HepG2 (cell line): ENCODE measurements around the gene METTL4. TPM values are rescaled to one million over a fixed set of nuclear protein-coding genes. Genes with fewer than 3 reads are reported as not detected.
A peak's percentile ranks its signal among the peaks of the same experiment; 100 is the strongest.

Experiments used
- ATAC-seq: fragments of 200-7000 bp; cut with Tn5 transposase; 3 replicates; pipeline ENCODE4 v1.9.1; 2020; ENCODE audit warnings: mild to moderate bottlenecking, moderate library complexity
- BruUV-seq: library from RNA; stranded (reverse); fragments of 400-500 nt; replicated peaks from 2 replicates; lab custom pipeline; 2021; lab: Mats Ljungman, UMichigan
- CTCF ChIA-PET: fragments of 300-600 bp; formaldehyde crosslinking; extraction: SDS; loops from one replicate; lab custom pipeline; 2021; ENCODE audit warnings: low total read pairs, inconsistent platforms, low intra/inter-chr PET ratio; lab: Yijun Ruan, JAX
- POLR2A ChIA-PET: fragments of 350-600 bp; sonication (Branson Sonifier 250); formaldehyde crosslinking; loops from one replicate; lab custom pipeline; 2020; ENCODE audit warnings: antibody characterized with exemption, inconsistent platforms; lab: Yijun Ruan, JAX
- DNase-seq: peaks from one replicate; pipeline ENCODE4 v3.0.0-alpha.2; 2015; ENCODE audit warnings: low spot score
- FAIRE-seq: peaks from 3 replicates; lab custom pipeline; 2011; peaks lifted over from hg19 to GRCh38; lab: Jason Lieb, UNC
- H2AFZ ChIP-seq: one replicate; pipeline ENCODE4 v1.6.1; 2011; ENCODE audit warnings: low read length, inconsistent platforms
- H3K27ac ChIP-seq: fragments of 300-600 bp; 3 replicates; pipeline ENCODE4 v1.8.0; 2011; ENCODE audit warnings: mixed run types, mild to moderate bottlenecking, mixed read lengths, low read length, inconsistent platforms; ENCODE audit not compliant: insufficient read depth; ENCODE audit errors: extremely low read length
- H3K27me3 ChIP-seq, 2 experiments: fragments of 200-600 bp in 1 of 2; 2 replicates in 1 of 2; 3 replicates in 1 of 2; pipeline versions ENCODE4 v1.6.0 to v1.8.0; 2011; ENCODE audit warnings: low read length in 2 of 2, mild to moderate bottlenecking in 2 of 2, moderate library complexity in 2 of 2, inconsistent platforms in 1 of 2; ENCODE audit not compliant: insufficient read depth in 2 of 2, control insufficient read depth in 1 of 2
- H3K36me3 ChIP-seq, 2 experiments: fragments of 200-600 bp in 1 of 2; replicated peaks in 1 of 2; 2 replicates in 1 of 2; 3 replicates in 1 of 2; pipeline versions ENCODE4 v1.5.1 to v1.8.0; 2011; ENCODE audit warnings: low read length in 2 of 2, inconsistent platforms in 1 of 2; ENCODE audit not compliant: insufficient read depth in 2 of 2, control insufficient read depth in 1 of 2
- H3K4me1 ChIP-seq: 2 replicates; pipeline ENCODE4 v1.5.1; 2012; ENCODE audit warnings: low read length, inconsistent platforms; ENCODE audit not compliant: insufficient read depth
- H3K4me2 ChIP-seq: 2 replicates; pipeline ENCODE4 v1.6.0; 2011; ENCODE audit warnings: low read depth, low read length, inconsistent platforms
- H3K4me3 ChIP-seq, 3 experiments: fragments of 200-600 bp in 1 of 3; sonication (generic), shearing (Covaris generic) in 1 of 3; replicated peaks in 1 of 3; 2 replicates each; pipeline ENCODE4 v1.5.1; 2011 to 2016; ENCODE audit warnings: low read length in 3 of 3, inconsistent platforms in 2 of 3, low read depth in 2 of 3, mild to moderate bottlenecking in 2 of 3, control low read depth in 1 of 3, mixed read lengths in 1 of 3; ENCODE audit not compliant: insufficient read depth in 1 of 3
- H3K79me2 ChIP-seq: one replicate; pipeline ENCODE4 v1.6.1; 2011; ENCODE audit warnings: low read length, inconsistent platforms; ENCODE audit not compliant: insufficient read depth
- H3K9ac ChIP-seq: 2 replicates; pipeline ENCODE4 v1.6.0; 2011; ENCODE audit warnings: mild to moderate bottlenecking, low read depth, low read length, inconsistent platforms; ENCODE audit not compliant: insufficient read depth
- H3K9me3 ChIP-seq: 2 replicates; pipeline ENCODE4 v1.5.1; 2012; ENCODE audit warnings: mild to moderate bottlenecking, low read length
- H4K20me1 ChIP-seq: 2 replicates; pipeline ENCODE4 v1.6.0; 2011; ENCODE audit warnings: inconsistent platforms, mild to moderate bottlenecking, low read length, moderate library complexity; ENCODE audit not compliant: insufficient read depth
- CREBL2 ChIP-seq: sonication (generic); formaldehyde crosslinking; IDR thresholded peaks from 2 replicates; pipeline ENCODE4 v1.8.1; 2023; ENCODE audit warnings: missing genetic modification reagents, mild to moderate bottlenecking, borderline replicate concordance
- FOXO4 ChIP-seq: sonication (generic); formaldehyde crosslinking; conservative IDR thresholded peaks from 2 replicates; pipeline ENCODE4 v1.8.1; 2023; ENCODE audit warnings: missing genetic modification reagents
- GABPA ChIP-seq, 2 experiments: IDR thresholded peaks; 2 replicates each; pipeline ENCODE4 v1.6.1; 2011 to 2016; ENCODE audit warnings: low read depth in 2 of 2, low read length in 1 of 2, missing biosample characterization in 1 of 2, missing genetic modification characterization in 1 of 2
- KLF15 ChIP-seq: sonication (generic); formaldehyde crosslinking; IDR thresholded peaks from 2 replicates; pipeline ENCODE4 v1.8.1; 2023; ENCODE audit warnings: borderline replicate concordance, mild to moderate bottlenecking, inconsistent platforms, missing genetic modification reagents, mixed read lengths
- NCOA1 ChIP-seq: sonication (generic); formaldehyde crosslinking; IDR thresholded peaks from 2 replicates; pipeline ENCODE4 v1.9.0; 2021; ENCODE audit warnings: missing genetic modification reagents
- SP1 ChIP-seq, 2 experiments: fragments of 450-650 bp in 1 of 2; sonication (generic) in 1 of 2; formaldehyde crosslinking in 1 of 2; IDR thresholded peaks; 2 replicates each; pipeline versions ENCODE4 v1.4.0 to v1.6.1; 2016 to 2020; ENCODE audit warnings: missing genetic modification reagents in 1 of 2
- STAG1 ChIP-seq: sonication (generic); formaldehyde crosslinking; IDR thresholded peaks from 2 replicates; pipeline ENCODE4 v1.4.0; 2020; ENCODE audit warnings: missing genetic modification reagents
- TAF15 ChIP-seq: fragments of 200-400 bp; formaldehyde crosslinking; IDR thresholded peaks from one replicate; pipeline ENCODE4 v1.6.1; 2018; ENCODE audit warnings: mild to moderate bottlenecking, low read depth, low read length; ENCODE audit not compliant: poor library complexity, severe bottlenecking
- TBX3 ChIP-seq: fragments of 450-650 bp; IDR thresholded peaks from 2 replicates; pipeline ENCODE4 v1.6.1; 2017; ENCODE audit warnings: antibody characterized with exemption, mild to moderate bottlenecking, inconsistent platforms, borderline replicate concordance
- TEAD2 ChIP-seq: sonication (generic); formaldehyde crosslinking; IDR thresholded peaks from 2 replicates; pipeline ENCODE4 v1.9.0; 2021; ENCODE audit warnings: missing genetic modification reagents
- THAP9 ChIP-seq: sonication (generic); formaldehyde crosslinking; IDR thresholded peaks from 2 replicates; pipeline ENCODE4; 2020; ENCODE audit warnings: missing genetic modification reagents, mild to moderate bottlenecking, borderline replicate concordance
- ZNF224 ChIP-seq: sonication (generic); formaldehyde crosslinking; IDR thresholded peaks from 2 replicates; pipeline ENCODE4 v1.5.0; 2020; ENCODE audit warnings: mild to moderate bottlenecking, missing genetic modification reagents
- ZNF816 ChIP-seq: sonication (generic); formaldehyde crosslinking; IDR thresholded peaks from 2 replicates; pipeline ENCODE4 v1.8.0; 2022; ENCODE audit warnings: missing genetic modification reagents, mild to moderate bottlenecking, borderline replicate concordance
- WGBS: methylation state at CpG from one replicate; pipeline ENCODE4 v1.1.6; 2017; ENCODE audit warnings: low lambda C conversion rate; 5-methylcytosine and 5-hydroxymethylcytosine counted together
- in situ Hi-C: cut with HindIII; loops from 2 replicates; pipeline ENCODE4 v1.10.0; 2017; ENCODE audit warnings: low pct_unique_long_range_greater_than_20kb; ENCODE audit not compliant: extremely low pct_ligation_motif_present
- intact Hi-C: fragments of 100-400 bp; cut with micrococcal nuclease; formaldehyde crosslinking; loops from one replicate; pipeline ENCODE4 v1.10.0; 2022; ENCODE audit not compliant: unreplicated experiment
- polyA plus RNA-seq, 8 experiments: library from polyadenylated mRNA; depleted of rRNA in 3 of 8; stranded (reverse) in 7 of 8; unstranded in 1 of 8; fragments of >200 nt; fragmentation: Illumina TruSeq in 4 of 8; extraction: Trizol in 4 of 8; gene quantifications; 2 replicates each; pipeline versions ENCODE4 v1.2.1 to v1.2.3, GENCODE V29; 2011 to 2016; ENCODE audit warnings: low read depth in 4 of 8, missing spikeins in 1 of 8, mixed read lengths in 1 of 8; ENCODE audit not compliant: insufficient read depth in 1 of 8
- total RNA-seq, 5 experiments: library from RNA; depleted of rRNA; stranded (reverse); fragments of >200 nt; fragmentation: Illumina TruSeq; extraction: Trizol; gene quantifications; 2 replicates each; pipeline ENCODE4 v1.2.3, GENCODE V29; 2016; ENCODE audit warnings: low read depth in 1 of 5

Gene METTL4
- total and polyA plus RNA-seq, 2 of the 13 experiments (the other 11 are each of a cell fraction or from before 2014, with no cell fraction given): 6.8 to 8.1 TPM

- Histone ChIP-seq H3K79me2 (no peaks in the 10 kb centered on the region), H3K27me3 (no peaks in the 10 kb centered on the region), H3K4me1 (no peaks in the 10 kb centered on the region), H3K9ac (no peak overlapping the region), H2AFZ (no peak overlapping the region), H4K20me1 (no peaks in the 10 kb centered on the region), H3K36me3 (peaks cover 2 to 30% of the 10 kb centered on the region in 2 experiments; a peak in 4 of 5 replicates), H3K4me2 (no peak overlapping the region), H3K9me3 (no peaks in the 10 kb centered on the region), H3K27ac (no peak overlapping the region), H3K4me3 (no peak overlapping the region)
- ATAC-seq (no peak), FAIRE-seq (peak; percentile 36), DNase-seq (no peak)
- 97% methylated on average over 5 of the region's 5 CpGs for WGBS
- no peak for TF ChIP-seq SP1 (IDR thresholded peaks at IDR 0.05)
- no peak for TF ChIP-seq SP1 (CRISPR knock-in tag; IDR thresholded peaks at IDR 0.05)
- no peak for TF ChIP-seq CREBL2 (CRISPR knock-in tag)
- no peak for TF ChIP-seq ZNF816
- CTCF ChIA-PET: no interaction called here
- intact Hi-C loops: no loop called here
- no TSS peak for BruUV-seq
- POLR2A ChIA-PET: no interaction called here
- in situ Hi-C loops: no loop called here
Observed at GRCh38 chr18:2597639-2598038, 26.3 kb upstream of the METTL4 start.

- ATAC-seq: no peak
- H3K9ac ChIP-seq: no peak overlapping the region
- H3K27ac ChIP-seq: no peak overlapping the region
- TF ChIP-seq TAF15: no peak
- TF ChIP-seq KLF15: no peak
- no peak for TF ChIP-seq STAG1
- no peak for TF ChIP-seq THAP9
- no peak for TF ChIP-seq FOXO4 (CRISPR knock-in tag)
- no peak for TF ChIP-seq GABPA (IDR thresholded peaks at IDR 0.05; ENCODE audit: low read depth, low read length)
- no peak for TF ChIP-seq GABPA (CRISPR knock-in tag; IDR thresholded peaks at IDR 0.05; ENCODE audit: low read depth)
- TF ChIP-seq TBX3: no peak
- no peak for TF ChIP-seq NCOA1
- no peak for TF ChIP-seq TEAD2 (CRISPR knock-in tag)
- no peak for TF ChIP-seq ZNF224
- TF ChIP-seq, all 625 proteins: peak for 0
- Histone ChIP-seq H3K9me3 (no peaks in the 10 kb centered on the region), H4K20me1 (no peaks in the 10 kb centered on the region), H3K4me1 (peaks cover 21% of the 10 kb centered on the region), H3K36me3 (peaks cover 3 to 30% of the 10 kb centered on the region in 2 experiments), H3K27me3 (no peaks in the 10 kb centered on the region), H3K4me3 (no peak overlapping the region), H2AFZ (no peak overlapping the region), H3K4me2 (no peak overlapping the region), H3K79me2 (no peaks in the 10 kb centered on the region)
- no peak for DNase-seq
- in situ Hi-C loops (no loop called here), intact Hi-C loops (no loop called here)
- CTCF ChIA-PET: no interaction called here
- WGBS: 100% methylated on average over 2 of the region's 2 CpGs
- POLR2A ChIA-PET: no interaction called here
- FAIRE-seq: no peak
- no TSS peak for BruUV-seq
Observed at GRCh38 chr18:2590303-2590702, 19.0 kb upstream of the METTL4 start.
